Fibroblast of the aortic adventitia (primary cell): Measurements from ENCODE around the gene KCNJ4. TPM values are rescaled to one million over a fixed set of nuclear protein-coding genes. Genes with fewer than 3 reads are reported as not detected.

Source experiments
- DNase-seq: peaks from one replicate; pipeline ENCODE4 v3.0.0-alpha.2; 2010; ENCODE audit warnings: low read depth
- H3K4me3 ChIP-seq: 2 replicates; pipeline ENCODE4 v1.5.1; 2011; ENCODE audit warnings: low read depth, mild to moderate bottlenecking, control low read depth, low read length, moderate library complexity
- total RNA-seq: library from RNA; depleted of rRNA; stranded (reverse); fragments of >200 nt; gene quantifications from 2 replicates; pipeline ENCODE4 v1.2.3, GENCODE V29; 2012; ENCODE audit warnings: low replicate concordance
- TF ChIP-seq, protein P1 (sequence below): IDR thresholded peaks from 2 replicates; pipeline ENCODE4 v1.5.1; 2011; ENCODE audit warnings: mild to moderate bottlenecking, low read length, control low read depth, inconsistent platforms; ENCODE audit not compliant: insufficient read depth

The KCNJ4 gene
- total RNA-seq, 1 donor = not detected

DNA sequence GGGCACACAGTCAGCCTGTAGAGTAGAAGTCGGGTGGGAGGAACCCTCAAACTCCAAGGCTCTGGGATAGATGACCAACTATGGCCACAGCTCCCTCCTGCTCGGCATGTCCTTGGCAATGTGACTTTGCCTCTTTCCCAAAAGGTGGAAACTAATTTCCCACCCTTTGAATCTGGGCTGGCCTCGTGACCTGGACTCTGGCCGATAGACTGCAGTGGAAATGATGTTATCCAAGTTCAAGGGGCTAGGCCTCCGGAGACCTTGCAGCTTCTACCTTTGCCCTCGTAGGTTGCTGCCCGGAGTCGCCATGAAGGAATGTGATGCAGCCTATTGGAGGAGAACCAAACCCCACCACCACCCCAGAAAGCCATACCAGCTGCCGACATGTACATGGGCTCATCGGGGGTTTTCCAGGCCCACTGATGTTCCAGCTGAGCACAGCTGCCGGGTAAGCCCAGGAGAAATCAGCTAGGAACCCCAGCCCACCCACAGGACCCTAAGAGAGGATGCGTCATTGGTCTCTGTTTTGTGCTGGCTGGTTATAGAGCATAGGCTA is 30.4 kb downstream of the KCNJ4 start:
- TF ChIP-seq, protein P1, sequence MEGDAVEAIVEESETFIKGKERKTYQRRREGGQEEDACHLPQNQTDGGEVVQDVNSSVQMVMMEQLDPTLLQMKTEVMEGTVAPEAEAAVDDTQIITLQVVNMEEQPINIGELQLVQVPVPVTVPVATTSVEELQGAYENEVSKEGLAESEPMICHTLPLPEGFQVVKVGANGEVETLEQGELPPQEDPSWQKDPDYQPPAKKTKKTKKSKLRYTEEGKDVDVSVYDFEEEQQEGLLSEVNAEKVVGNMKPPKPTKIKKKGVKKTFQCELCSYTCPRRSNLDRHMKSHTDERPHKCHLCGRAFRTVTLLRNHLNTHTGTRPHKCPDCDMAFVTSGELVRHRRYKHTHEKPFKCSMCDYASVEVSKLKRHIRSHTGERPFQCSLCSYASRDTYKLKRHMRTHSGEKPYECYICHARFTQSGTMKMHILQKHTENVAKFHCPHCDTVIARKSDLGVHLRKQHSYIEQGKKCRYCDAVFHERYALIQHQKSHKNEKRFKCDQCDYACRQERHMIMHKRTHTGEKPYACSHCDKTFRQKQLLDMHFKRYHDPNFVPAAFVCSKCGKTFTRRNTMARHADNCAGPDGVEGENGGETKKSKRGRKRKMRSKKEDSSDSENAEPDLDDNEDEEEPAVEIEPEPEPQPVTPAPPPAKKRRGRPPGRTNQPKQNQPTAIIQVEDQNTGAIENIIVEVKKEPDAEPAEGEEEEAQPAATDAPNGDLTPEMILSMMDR = no peak
- DNase-seq = no peak
- no peak overlapping the region for H3K4me3 ChIP-seq

DNA sequence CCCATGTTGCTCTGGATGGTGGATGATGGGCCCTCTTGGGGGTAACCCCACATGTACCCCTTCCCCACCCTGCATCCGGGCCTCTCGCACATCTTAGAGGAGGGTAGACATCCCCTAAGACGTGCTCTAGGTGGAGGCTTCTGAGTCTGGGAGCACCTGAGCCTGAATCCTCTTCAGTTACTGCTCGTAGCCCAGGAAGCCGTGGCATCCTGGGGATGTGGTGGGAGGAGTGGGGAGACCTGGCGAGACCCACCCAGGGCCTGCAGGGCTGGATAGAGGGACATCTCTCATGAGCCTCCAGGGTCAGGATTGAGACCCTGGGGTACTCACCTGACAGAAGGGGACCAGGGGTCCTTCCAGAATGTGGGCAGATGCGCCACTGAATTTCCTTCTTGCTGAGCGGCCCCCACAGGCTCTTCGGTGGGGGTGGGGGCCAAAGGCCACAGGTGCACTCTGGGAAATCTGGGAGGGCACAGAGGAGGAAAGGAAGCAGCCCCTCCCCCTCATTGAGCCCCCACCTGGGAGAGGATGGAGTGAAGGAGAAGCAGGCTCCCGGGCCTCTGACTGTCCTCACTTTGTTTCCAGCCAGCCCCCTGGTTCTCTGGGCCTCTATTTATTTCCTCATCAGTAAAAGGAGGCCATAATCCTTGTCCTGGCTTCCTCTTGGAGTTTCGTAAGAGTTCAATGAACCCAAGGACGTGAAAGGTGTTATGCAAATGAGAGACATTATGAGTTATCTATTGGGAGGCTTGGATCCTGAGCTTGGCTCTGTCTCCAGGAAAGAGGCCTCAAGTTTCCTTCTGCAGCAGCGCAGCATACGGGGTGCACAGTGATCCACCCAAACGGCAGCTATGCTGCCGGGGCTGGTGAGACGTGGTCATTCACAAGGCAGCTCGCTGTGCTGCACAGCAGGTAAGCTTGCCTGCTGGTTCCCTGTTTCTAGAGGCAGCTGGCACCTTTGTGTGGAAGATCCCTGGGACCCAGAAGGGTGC is 31.2 kb downstream of the KCNJ4 start:
- DNase-seq = no peak
- H3K4me3 ChIP-seq = no peak overlapping the region
- TF ChIP-seq, protein P1 = no peak

DNA sequence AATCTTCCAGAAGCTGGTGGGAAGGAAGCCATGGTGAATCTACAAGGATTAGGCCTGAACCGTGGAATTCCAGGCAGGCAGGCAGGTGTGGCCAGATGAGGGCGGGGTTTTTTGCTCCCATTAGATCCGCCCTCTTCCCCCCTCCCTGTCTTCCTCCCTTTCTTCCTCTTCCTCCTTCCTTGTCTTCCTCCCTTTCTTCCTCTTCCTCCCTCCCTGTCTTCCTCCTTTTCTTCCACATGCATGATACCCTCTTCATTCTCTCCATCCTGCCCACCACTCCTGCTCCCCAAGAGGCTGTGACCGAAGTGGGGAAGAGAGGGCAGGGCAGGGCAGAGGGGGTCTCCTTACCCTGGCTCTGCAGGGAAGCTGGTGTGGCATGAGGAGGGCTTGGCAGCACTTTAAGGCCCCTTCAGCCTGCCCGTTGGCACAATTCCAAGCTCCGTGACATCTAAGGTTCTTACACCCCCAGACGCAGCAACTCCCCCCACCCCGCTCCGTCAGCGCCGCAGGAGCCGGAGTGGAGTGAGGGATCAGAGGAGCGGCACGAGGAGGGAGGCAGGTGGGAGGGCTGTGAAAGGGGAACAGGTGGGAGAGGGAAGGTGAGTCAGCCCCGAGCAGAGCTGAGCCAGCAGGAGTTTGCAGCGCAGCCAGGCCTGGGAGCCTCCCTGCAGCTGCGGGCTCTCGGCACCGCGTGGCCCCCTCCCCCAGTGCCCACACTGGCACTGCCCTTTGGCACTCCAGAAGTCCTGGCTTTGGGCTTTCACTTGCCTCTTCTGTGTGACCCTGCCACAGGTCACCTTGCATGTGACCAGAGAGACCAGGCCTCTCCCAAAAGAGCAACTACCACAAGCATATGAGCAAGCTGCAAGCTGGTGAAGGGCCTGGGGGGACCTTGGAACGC is 32.1 kb downstream of the KCNJ4 start:
- DNase-seq = no peak
- no peak overlapping the region for H3K4me3 ChIP-seq
- TF ChIP-seq, protein P1 = no peak

DNA sequence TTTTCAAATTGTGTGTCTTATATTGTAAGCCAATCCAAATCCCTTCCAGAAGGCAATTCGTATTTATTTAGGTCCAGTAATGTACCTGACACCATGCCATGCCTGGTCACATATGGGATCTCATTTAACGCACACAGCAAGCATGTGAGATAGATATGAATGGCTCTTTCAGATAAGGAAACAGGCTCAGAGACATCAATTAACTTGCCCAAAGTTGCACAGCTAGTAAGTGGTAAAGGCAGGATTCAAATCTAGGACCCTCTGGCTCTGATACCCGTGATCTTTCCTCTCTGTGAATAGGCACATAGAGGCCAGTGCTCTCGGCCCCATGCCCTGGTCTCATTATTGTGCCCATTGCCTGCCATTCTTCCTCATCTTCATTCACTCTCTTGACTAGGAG is 34.3 kb downstream of the KCNJ4 start:
- DNase-seq = no peak
- TF ChIP-seq, protein P1 = no peak
- no peak overlapping the region for H3K4me3 ChIP-seq

DNA sequence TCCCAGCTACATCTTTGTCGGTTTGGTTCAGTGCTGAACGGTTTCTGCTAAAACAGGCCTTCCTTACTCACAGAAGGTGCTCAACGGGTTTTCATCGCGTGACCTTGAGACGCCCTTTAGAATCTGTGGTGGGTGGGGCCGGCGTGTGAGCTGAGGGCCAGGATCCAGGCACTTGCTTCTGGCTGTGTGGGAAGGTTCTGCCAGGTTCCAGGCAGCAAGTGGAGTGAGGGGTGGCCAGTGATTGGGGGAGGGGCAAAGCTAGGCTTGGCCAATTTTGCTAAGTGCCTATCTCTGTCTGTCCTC is 35.2 kb downstream of the KCNJ4 start:
- no peak for DNase-seq
- no peak overlapping the region for H3K4me3 ChIP-seq
- TF ChIP-seq, protein P1 = no peak

DNA sequence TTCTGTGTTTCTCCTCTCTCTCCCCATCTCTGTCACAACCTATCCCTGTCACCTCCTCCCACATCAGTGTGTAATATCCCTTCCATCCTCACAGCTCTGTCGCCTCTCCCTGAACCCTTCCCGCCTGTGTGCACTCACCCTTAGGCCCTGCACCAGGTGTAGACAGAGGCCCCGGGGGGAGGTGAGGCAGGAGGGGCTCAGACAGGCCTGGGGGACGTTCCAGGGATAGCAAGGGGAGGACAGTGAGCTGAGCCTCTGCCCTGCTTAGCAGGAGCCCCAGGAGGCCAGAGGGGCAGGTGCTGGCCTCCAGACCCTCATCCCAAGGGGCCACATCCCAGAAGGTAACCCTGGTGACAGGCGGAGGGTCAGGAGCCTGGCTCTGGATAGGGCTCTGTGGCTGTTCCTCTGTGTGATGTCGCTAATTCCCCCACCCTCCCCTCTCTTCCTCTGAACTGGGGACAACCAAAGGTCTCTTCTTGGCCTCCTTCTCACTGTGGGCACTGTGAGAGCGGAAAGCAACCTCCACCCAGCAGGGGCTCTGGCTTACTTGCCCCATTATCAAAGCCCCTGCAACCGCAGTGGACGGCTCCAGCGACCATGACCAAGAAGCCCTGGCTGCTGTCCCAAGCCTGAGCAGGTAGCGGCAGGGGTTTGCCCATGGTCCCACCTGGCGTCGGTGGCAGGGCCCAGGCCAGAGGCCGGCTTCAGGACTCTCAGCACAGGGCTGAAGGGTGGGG is 35.7 kb downstream of the KCNJ4 start:
- DNase-seq = no peak
- TF ChIP-seq, protein P1 = no peak
- H3K4me3 ChIP-seq = no peak overlapping the region
